Progenitor cell of endocrine pancreas (in vitro differentiated cells): ENCODE data around the gene LUC7L. TPM values are rescaled to one million over a fixed set of nuclear protein-coding genes. Genes with fewer than 3 reads are reported as not detected.
A peak's percentile ranks its signal among the peaks of the same experiment; 100 is the strongest.
"Not testable (repeated sequence)": the region's sequence is repeated elsewhere in the genome, so short reads cannot be mapped to it uniquely, and the experiment has no call there.

Experiments used
- DNase-seq: peaks from one replicate; pipeline ENCODE4 v3.0.0; 2021; ENCODE audit warnings: low spot score; ENCODE audit not compliant: unreplicated experiment
- H3K27ac Mint-ChIP-seq: 2 replicates; pipeline ENCODE4 v1.8.0; 2021; ENCODE audit warnings: mild to moderate bottlenecking, moderate library complexity, mixed read lengths
- H3K27me3 Mint-ChIP-seq: 2 replicates; pipeline ENCODE4 v1.8.0; 2021; ENCODE audit warnings: mixed read lengths
- H3K36me3 Mint-ChIP-seq: 2 replicates; pipeline ENCODE4 v1.8.0; 2022; ENCODE audit warnings: mixed read lengths; ENCODE audit not compliant: insufficient read depth
- H3K4me1 Mint-ChIP-seq: 2 replicates; pipeline ENCODE4 v1.8.0; 2021; ENCODE audit warnings: low read depth, mixed read lengths
- H3K4me3 Mint-ChIP-seq: 2 replicates; pipeline ENCODE4 v1.8.0; 2021; ENCODE audit warnings: low read depth, mild to moderate bottlenecking, moderate library complexity, mixed read lengths
- H3K9me3 Mint-ChIP-seq: 2 replicates; pipeline ENCODE4 v1.8.0; 2021; ENCODE audit warnings: low read depth, mixed read lengths
- CTCF ChIP-seq: fragments of 200-600 bp; sonication (generic); IDR thresholded peaks from one replicate; pipeline ENCODE4 v1.5.0; 2021; ENCODE audit warnings: antibody characterized with exemption, mild to moderate bottlenecking; ENCODE audit not compliant: unreplicated experiment
- total RNA-seq: library from RNA; stranded (reverse); gene quantifications from 2 replicates; pipeline ENCODE4 v1.2.1, GENCODE V29; 2021

Gene LUC7L
- total RNA-seq, 1 donor from 2014 or later: 229 TPM

GRCh38 chr16:234468-235305, 5.4 kb upstream of the LUC7L start, which contains the start of gene FAM234A:
Gene FAM234A, plus strand, starts transcription at chr16:234821. Its CDS starts 19,593 bp downstream, at chr16:254414.
- H3K27me3 Mint-ChIP-seq: no peaks in the 10 kb centered on the region
- H3K9me3 Mint-ChIP-seq: no peaks in the 10 kb centered on the region
- DNase-seq: peak; percentile 94
- H3K4me3 Mint-ChIP-seq: peak within 1 kb of the TSS; percentile 95
- H3K27ac Mint-ChIP-seq: peak within 1 kb of the TSS; percentile 98
- TF ChIP-seq CTCF: peak; percentile 60
- peaks cover 2% of the 10 kb centered on the region for H3K36me3 Mint-ChIP-seq
- H3K4me1 Mint-ChIP-seq: peaks cover 6% of the 10 kb centered on the region

GRCh38 chr16:230949-231348, 1.7 kb upstream of the LUC7L start:
- no peak for TF ChIP-seq CTCF
- no peaks in the 10 kb centered on the region for H3K27me3 Mint-ChIP-seq
- peaks cover 10% of the 10 kb centered on the region for H3K36me3 Mint-ChIP-seq
- no peak overlapping the region for H3K27ac Mint-ChIP-seq
- H3K4me3 Mint-ChIP-seq: no peak overlapping the region
- no peak for DNase-seq
- peaks cover 19% of the 10 kb centered on the region for H3K4me1 Mint-ChIP-seq
- no peaks in the 10 kb centered on the region for H3K9me3 Mint-ChIP-seq

- peaks cover 14% of the 10 kb centered on the region for H3K36me3 Mint-ChIP-seq
- H3K27me3 Mint-ChIP-seq, H3K4me3 Mint-ChIP-seq, DNase-seq, H3K27ac Mint-ChIP-seq, H3K9me3 Mint-ChIP-seq: not testable (repeated sequence)
- H3K4me1 Mint-ChIP-seq: peaks cover 17% of the 10 kb centered on the region
Measured at GRCh38 chr16:230351-230750, 1.1 kb upstream of the LUC7L start.

GRCh38 chr16:229731-230281, 557 bp upstream of the LUC7L start:
- Mint-ChIP-seq H3K27ac (peak overlapping the region; percentile 68), H3K27me3 (no peaks in the 10 kb centered on the region)

GRCh38 chr16:228151-228851, 948 bp downstream of the LUC7L start:
- H3K9me3 Mint-ChIP-seq: no peaks in the 10 kb centered on the region
- peak overlapping the region; percentile 96 for H3K27ac Mint-ChIP-seq
- DNase-seq: no peak
- H3K4me3 Mint-ChIP-seq: peak overlapping the region; percentile 93
- no peaks in the 10 kb centered on the region for H3K27me3 Mint-ChIP-seq
- peaks cover 16% of the 10 kb centered on the region for H3K36me3 Mint-ChIP-seq
- H3K4me1 Mint-ChIP-seq: peaks cover 16% of the 10 kb centered on the region
- TF ChIP-seq CTCF: no peak

More at GRCh38 chr16:229731-230281, 557 bp upstream of the LUC7L start:
- H3K36me3 Mint-ChIP-seq: peaks cover 16% of the 10 kb centered on the region
- TF ChIP-seq CTCF: no peak
- peaks cover 16% of the 10 kb centered on the region for H3K4me1 Mint-ChIP-seq
- no peak for DNase-seq
- no peaks in the 10 kb centered on the region for H3K9me3 Mint-ChIP-seq
- H3K4me3 Mint-ChIP-seq: peak overlapping the region; percentile 66
